ENCODE measurements around the gene SLC35A4. TPM values are rescaled to one million over a fixed set of nuclear protein-coding genes. Genes with fewer than 3 reads are reported as not detected.

SLC35A4 gene
- total and polyA plus RNA-seq, 2 of the 13 experiments (the other 11 are each of a cell fraction or from before 2014, with no cell fraction given) = 0.71 to 4.0 TPM

DNA sequence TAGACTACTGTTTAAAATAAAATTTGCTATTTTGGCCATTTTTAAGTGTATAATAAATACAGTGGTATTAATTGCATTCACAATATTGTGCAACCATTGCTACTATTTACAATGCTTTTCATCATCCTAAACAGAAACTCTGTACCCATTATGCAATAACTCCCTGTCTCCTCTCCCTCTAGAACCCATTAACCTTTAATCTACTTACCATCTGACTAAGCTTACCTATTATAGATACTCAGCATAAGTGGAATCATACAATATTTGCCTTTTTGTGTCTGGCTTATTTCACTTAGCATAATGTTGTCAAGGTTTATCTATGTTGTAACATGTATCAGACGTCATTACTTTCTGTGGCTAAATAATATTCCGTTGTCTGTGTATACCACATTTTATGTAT lies 42.4 kb downstream of the SLC35A4 start (continued):
- no peak for TF ChIP-seq STAT6 (CRISPR knock-in tag; IDR thresholded peaks at IDR 0.05; ENCODE audit: borderline replicate concordance)
- TF ChIP-seq, protein P1, sequence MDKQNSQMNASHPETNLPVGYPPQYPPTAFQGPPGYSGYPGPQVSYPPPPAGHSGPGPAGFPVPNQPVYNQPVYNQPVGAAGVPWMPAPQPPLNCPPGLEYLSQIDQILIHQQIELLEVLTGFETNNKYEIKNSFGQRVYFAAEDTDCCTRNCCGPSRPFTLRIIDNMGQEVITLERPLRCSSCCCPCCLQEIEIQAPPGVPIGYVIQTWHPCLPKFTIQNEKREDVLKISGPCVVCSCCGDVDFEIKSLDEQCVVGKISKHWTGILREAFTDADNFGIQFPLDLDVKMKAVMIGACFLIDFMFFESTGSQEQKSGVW (CRISPR knock-in tag; IDR thresholded peaks at IDR 0.05; ENCODE audit: borderline replicate concordance) = no peak
- no peak for TF ChIP-seq TOPORS (CRISPR knock-in tag; IDR thresholded peaks at IDR 0.05)
- peak; percentile 86 for TF ChIP-seq FOXJ3 (CRISPR knock-in tag; IDR thresholded peaks at IDR 0.05; ENCODE audit: borderline replicate concordance)
- no peak for TF ChIP-seq ZNF44 (CRISPR knock-in tag; IDR thresholded peaks at IDR 0.05)
- TF ChIP-seq, protein P2, sequence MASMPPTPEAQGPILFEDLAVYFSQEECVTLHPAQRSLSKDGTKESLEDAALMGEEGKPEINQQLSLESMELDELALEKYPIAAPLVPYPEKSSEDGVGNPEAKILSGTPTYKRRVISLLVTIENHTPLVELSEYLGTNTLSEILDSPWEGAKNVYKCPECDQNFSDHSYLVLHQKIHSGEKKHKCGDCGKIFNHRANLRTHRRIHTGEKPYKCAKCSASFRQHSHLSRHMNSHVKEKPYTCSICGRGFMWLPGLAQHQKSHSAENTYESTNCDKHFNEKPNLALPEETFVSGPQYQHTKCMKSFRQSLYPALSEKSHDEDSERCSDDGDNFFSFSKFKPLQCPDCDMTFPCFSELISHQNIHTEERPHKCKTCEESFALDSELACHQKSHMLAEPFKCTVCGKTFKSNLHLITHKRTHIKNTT (CRISPR knock-in tag; IDR thresholded peaks at IDR 0.05) = no peak
- TF ChIP-seq ZIK1 (CRISPR knock-in tag; IDR thresholded peaks at IDR 0.05; ENCODE audit: borderline replicate concordance, low read depth) = no peak
- TF ChIP-seq ZBTB44 (CRISPR knock-in tag; IDR thresholded peaks at IDR 0.05) = no peak
- TF ChIP-seq MEIS1 (CRISPR knock-in tag; IDR thresholded peaks at IDR 0.05; ENCODE audit: borderline replicate concordance) = no peak
- peak; percentile 62; the same call in 1 of the 2 replicates for TF ChIP-seq SMAD3 (CRISPR knock-in tag; IDR thresholded peaks at IDR 0.05)
- no peak for TF ChIP-seq PHF21A (CRISPR knock-in tag; IDR thresholded peaks at IDR 0.05)
- no peak for TF ChIP-seq ELF4 (CRISPR knock-in tag; IDR thresholded peaks at IDR 0.05; ENCODE audit: borderline replicate concordance)
- TF ChIP-seq ZNF713 (CRISPR knock-in tag; IDR thresholded peaks at IDR 0.05) = no peak
- no peak for TF ChIP-seq ZNF777 (CRISPR knock-in tag; IDR thresholded peaks at IDR 0.05)
- TF ChIP-seq RBFOX2 (IDR thresholded peaks at IDR 0.05; ENCODE audit: low read depth, low read length) = no peak
- TF ChIP-seq HNF4A (CRISPR knock-in tag; IDR thresholded peaks at IDR 0.05) = peak; percentile 95
- no peak for TF ChIP-seq TFE3 (CRISPR knock-in tag; IDR thresholded peaks at IDR 0.05)
- TF ChIP-seq ZNF350 (CRISPR knock-in tag; IDR thresholded peaks at IDR 0.05; ENCODE audit: borderline replicate concordance, low read depth) = no peak
- TF ChIP-seq, protein P3, sequence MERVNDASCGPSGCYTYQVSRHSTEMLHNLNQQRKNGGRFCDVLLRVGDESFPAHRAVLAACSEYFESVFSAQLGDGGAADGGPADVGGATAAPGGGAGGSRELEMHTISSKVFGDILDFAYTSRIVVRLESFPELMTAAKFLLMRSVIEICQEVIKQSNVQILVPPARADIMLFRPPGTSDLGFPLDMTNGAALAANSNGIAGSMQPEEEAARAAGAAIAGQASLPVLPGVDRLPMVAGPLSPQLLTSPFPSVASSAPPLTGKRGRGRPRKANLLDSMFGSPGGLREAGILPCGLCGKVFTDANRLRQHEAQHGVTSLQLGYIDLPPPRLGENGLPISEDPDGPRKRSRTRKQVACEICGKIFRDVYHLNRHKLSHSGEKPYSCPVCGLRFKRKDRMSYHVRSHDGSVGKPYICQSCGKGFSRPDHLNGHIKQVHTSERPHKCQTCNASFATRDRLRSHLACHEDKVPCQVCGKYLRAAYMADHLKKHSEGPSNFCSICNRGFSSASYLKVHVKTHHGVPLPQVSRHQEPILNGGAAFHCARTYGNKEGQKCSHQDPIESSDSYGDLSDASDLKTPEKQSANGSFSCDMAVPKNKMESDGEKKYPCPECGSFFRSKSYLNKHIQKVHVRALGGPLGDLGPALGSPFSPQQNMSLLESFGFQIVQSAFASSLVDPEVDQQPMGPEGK (CRISPR knock-in tag; IDR thresholded peaks at IDR 0.05) = peak; percentile 27; the same call in 1 of the 2 replicates
- no peak for TF ChIP-seq ZNF446 (CRISPR knock-in tag; IDR thresholded peaks at IDR 0.05)
- no peak for TF ChIP-seq MEIS2 (CRISPR knock-in tag; IDR thresholded peaks at IDR 0.05)

Measured in HepG2 (cell line).